ENCODE measurements around the gene PHIP.

Gene PHIP

GRCh38 chr6:79079561-79080041 lies 1.5 kb upstream of the PHIP start:
- peak; percentile 45 to 51 for DNase-seq
- TF ChIP-seq POLR2A (IDR thresholded peaks at IDR 0.05; ENCODE audit: low read length) = no peak
- TF ChIP-seq GATA1 (IDR thresholded peaks at IDR 0.05; ENCODE audit: low read depth, low read length) = no peak

- no peak for DNase-seq
- TF ChIP-seq GATA1 (IDR thresholded peaks at IDR 0.05; ENCODE audit: low read depth, low read length) (no peak), POLR2A (IDR thresholded peaks at IDR 0.05; ENCODE audit: low read length) (no peak)
Measured at GRCh38 chr6:79077715-79078074, 359 bp downstream of the PHIP start.

- peak; percentile 91 to 94 for DNase-seq
- TF ChIP-seq POLR2A (IDR thresholded peaks at IDR 0.05; ENCODE audit: low read length) (peak; percentile 70), GATA1 (IDR thresholded peaks at IDR 0.05; ENCODE audit: low read depth, low read length) (no peak)
Measured at GRCh38 chr6:79076782-79077641, 1.0 kb downstream of the PHIP start.

DNA sequence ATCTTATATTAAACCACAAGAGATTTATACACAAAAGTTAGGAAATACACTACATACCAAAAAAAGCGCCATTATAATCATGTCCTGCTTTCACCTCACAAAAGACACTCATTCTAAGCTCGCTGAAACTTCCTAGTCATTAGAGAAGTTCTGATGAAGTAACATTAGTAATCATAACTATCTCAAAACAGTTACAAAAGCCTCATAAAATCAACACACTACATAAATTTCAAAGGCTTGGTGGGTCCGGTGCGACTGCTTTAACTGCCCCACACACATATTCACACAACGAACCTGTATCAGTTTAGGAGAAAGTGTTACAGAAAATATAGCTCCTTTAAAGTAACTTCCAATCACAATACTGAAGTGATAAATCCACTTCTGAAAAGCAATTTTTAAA lies 1.9 kb downstream of the PHIP start:
- DNase-seq = peak; percentile 27 to 45

DNA sequence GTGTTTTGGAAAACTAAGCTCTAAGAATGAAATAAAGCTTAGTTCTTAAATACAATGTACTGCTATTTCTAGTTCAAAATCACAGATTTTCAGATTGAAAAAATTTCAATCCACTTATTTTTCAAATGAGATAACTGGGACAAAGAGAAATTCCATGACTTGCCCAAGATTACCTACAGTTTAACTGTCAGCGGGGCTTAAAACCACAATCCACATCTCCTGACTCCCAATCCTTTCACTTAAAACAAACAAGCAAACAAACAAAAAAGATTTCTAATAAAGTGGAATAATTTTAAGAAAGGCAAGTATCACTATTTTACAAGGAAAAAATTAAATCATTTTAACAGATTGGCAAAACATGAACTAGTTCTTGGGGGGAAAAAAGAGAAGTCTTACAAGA lies 4.2 kb downstream of the PHIP start:
- TF ChIP-seq GATA1 (IDR thresholded peaks at IDR 0.05; ENCODE audit: low read depth, low read length) (no peak), POLR2A (IDR thresholded peaks at IDR 0.05; ENCODE audit: low read length) (no peak)
- no peak for DNase-seq

More for the DNA sequence above, 1.9 kb downstream of the PHIP start:
- no peak for TF ChIP-seq GATA1 (IDR thresholded peaks at IDR 0.05; ENCODE audit: low read depth, low read length)
- no peak for TF ChIP-seq POLR2A (IDR thresholded peaks at IDR 0.05; ENCODE audit: low read length)

GRCh38 chr6:79072640-79073181 lies 5.3 kb downstream of the PHIP start:
- TF ChIP-seq GATA1 (IDR thresholded peaks at IDR 0.05; ENCODE audit: low read depth, low read length) (no peak), POLR2A (IDR thresholded peaks at IDR 0.05; ENCODE audit: low read length) (no peak)
- DNase-seq = no peak

DNA sequence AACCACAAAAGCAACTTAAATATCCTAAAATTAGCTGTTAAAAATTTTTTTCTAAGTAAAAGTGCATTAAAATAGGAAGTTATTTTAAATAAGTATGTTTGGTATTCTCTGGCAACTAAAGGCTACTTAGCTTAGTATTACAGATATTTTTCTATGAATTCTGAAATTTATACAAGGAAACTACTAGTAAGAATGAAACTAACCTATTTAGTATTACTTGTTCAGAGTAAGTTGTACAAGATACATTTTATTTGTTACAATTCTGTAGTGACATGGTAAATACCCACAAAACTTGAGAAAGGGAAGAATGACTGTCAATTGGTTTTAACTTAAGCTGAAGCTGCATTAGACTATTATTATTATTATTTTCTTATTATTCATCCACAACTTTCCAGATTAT lies 6.5 kb downstream of the PHIP start:
- TF ChIP-seq POLR2A (IDR thresholded peaks at IDR 0.05; ENCODE audit: low read length) (no peak), GATA1 (IDR thresholded peaks at IDR 0.05; ENCODE audit: low read depth, low read length) (no peak)

DNA sequence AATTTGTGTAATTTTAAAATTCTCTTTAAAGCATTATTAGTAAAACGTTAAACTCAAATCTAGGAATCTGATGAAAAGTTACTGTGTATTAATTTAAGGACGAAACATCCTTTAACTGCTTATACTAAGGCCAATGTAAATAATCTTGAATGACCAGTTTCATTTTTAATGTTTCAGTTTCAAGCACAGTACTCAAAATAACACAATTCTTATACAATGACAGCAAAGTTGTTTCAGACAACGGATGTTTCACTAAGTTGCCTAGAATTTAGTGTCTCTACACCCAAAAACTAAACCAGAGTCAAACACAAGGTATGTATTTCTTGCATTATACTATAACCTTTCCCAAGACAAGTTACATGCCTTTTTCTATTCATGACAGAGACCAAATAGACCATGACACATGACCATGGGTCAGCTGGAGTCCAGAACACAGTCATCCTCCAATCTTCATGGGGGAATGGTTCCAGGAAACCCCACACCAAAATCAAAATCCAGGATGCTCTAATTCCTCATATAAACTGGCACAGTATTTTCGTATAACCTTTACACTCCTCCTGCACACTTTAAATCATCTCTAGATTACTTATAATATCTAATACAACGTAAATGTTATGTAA lies 7.7 kb downstream of the PHIP start:
- TF ChIP-seq POLR2A (IDR thresholded peaks at IDR 0.05; ENCODE audit: low read length) (no peak), GATA1 (IDR thresholded peaks at IDR 0.05; ENCODE audit: low read depth, low read length) (no peak)
- DNase-seq = no peak

More for the DNA sequence above, 6.5 kb downstream of the PHIP start:
- no peak for DNase-seq

DNA sequence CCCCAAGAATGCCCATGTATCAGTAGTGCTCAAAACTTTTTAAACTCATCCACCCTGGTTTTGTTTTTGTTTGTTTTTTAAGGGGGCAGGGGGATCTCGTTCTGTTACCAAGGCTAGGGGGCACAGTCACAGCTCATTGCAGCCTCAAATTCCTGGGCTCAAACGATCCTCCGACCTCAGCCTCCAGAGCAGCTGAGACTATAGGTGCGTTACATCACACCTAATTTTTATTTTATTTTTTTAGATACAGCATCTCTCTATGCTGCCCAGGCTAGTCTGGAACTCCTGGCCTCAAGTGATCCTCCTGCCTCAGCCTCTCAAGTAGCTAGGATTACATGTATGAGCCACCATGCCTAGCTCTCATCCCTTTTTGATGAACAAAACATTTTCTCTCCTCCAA lies 11.2 kb downstream of the PHIP start:
- no peak for DNase-seq
- TF ChIP-seq POLR2A (IDR thresholded peaks at IDR 0.05; ENCODE audit: low read length) = no peak
- TF ChIP-seq GATA1 (IDR thresholded peaks at IDR 0.05; ENCODE audit: low read depth, low read length) = no peak

DNA sequence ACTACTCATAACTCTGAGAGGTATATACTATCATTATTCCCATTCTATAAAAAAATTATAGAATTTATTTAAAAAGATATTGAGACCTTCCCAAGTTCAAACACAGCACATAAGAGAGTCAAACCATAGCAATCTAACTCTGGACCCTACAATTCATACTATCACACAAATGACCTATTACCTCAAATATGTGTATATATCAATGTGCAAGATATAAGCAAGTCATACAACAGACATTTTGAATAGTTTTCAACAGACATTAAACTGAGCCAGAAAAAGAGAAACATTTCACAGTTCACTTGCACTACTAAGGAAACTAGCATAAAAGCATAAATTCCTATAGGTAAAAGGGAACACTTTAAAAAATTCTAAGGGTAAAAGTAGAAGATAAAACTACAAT lies 11.7 kb downstream of the PHIP start:
- TF ChIP-seq GATA1 (IDR thresholded peaks at IDR 0.05; ENCODE audit: low read depth, low read length) (no peak), POLR2A (IDR thresholded peaks at IDR 0.05; ENCODE audit: low read length) (no peak)
- no peak for DNase-seq

GRCh38 chr6:79065232-79065631 lies 12.8 kb downstream of the PHIP start:
- DNase-seq = no peak

GRCh38 chr6:79064635-79065034 lies 13.4 kb downstream of the PHIP start:
- no peak for DNase-seq
- no peak for TF ChIP-seq POLR2A (IDR thresholded peaks at IDR 0.05; ENCODE audit: low read length)
- TF ChIP-seq GATA1 (IDR thresholded peaks at IDR 0.05; ENCODE audit: low read depth, low read length) = no peak

More at GRCh38 chr6:79065232-79065631, 12.8 kb downstream of the PHIP start:
- no peak for TF ChIP-seq POLR2A (IDR thresholded peaks at IDR 0.05; ENCODE audit: low read length)
- no peak for TF ChIP-seq GATA1 (IDR thresholded peaks at IDR 0.05; ENCODE audit: low read depth, low read length)

DNA sequence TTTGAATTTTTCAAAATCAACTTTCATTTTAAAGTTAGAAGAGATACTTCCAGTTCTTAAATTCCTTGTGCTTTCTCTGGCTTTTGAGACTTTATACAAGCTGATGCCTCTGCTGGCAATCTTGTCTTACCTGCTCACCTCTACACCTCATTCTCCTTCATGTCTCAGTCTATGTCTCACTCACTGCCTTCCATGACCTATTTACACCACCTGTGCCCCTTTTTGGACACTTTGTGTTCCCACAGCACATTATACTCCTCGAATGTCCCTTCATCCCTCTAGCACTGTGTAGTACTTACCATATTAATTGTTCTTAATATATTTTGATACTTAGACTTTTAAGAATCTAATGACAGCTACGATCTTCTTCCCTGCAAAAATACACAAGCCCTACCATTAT lies 15.3 kb downstream of the PHIP start:
- DNase-seq = peak in 1 of 2 experiments; percentile 22
- no peak for TF ChIP-seq POLR2A (IDR thresholded peaks at IDR 0.05; ENCODE audit: low read length)
- TF ChIP-seq GATA1 (IDR thresholded peaks at IDR 0.05; ENCODE audit: low read depth, low read length) = no peak

DNA sequence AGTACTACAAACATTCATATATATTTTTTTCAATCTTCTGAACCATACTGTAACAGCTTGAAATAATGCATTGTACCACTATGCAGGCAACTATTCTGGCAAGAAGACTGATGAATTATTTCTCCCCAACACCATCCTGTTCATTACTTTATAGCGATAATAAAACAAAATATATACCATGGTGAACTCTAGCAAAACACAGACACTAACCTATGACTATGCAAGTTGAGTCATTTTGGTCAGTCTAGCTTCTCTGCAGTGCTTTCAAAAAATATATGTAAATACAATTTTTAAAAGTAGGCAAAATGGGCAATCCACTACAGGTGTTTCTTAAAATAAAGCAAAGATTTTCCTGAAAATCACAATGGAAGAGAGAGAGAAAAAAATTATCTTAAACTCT lies 20.3 kb downstream of the PHIP start:
- no peak for DNase-seq
- TF ChIP-seq POLR2A (IDR thresholded peaks at IDR 0.05; ENCODE audit: low read length) = no peak
- no peak for TF ChIP-seq GATA1 (IDR thresholded peaks at IDR 0.05; ENCODE audit: low read depth, low read length)
